Ishikawa (cell line): ENCODE measurements around the gene MAP1LC3A.

Experiments used
- CEBPB ChIP-seq: IDR thresholded peaks from 2 replicates; pipeline ENCODE4 v1.6.1; 2012
- CREB1 ChIP-seq: IDR thresholded peaks from 2 replicates; pipeline ENCODE4 v1.6.1; 2012; ENCODE audit warnings: low read depth
- EGR1 ChIP-seq: IDR thresholded peaks from 2 replicates; pipeline ENCODE4 v1.6.1; 2012
- EP300 ChIP-seq: IDR thresholded peaks from 2 replicates; pipeline ENCODE4 v1.6.1; 2012; ENCODE audit warnings: borderline replicate concordance
- FOXM1 ChIP-seq: IDR thresholded peaks from 2 replicates; pipeline ENCODE4 v1.6.1; 2012; ENCODE audit warnings: low read depth, borderline replicate concordance
- MAX ChIP-seq: IDR thresholded peaks from 2 replicates; pipeline ENCODE4 v1.6.1; 2012
- NFIC ChIP-seq: IDR thresholded peaks from 2 replicates; pipeline ENCODE4 v1.6.1; 2012
- RAD21 ChIP-seq: IDR thresholded peaks from 2 replicates; pipeline ENCODE4 v1.6.1; 2012; ENCODE audit warnings: low read depth
- REST ChIP-seq: IDR thresholded peaks from 2 replicates; pipeline ENCODE4 v1.6.1; 2012; ENCODE audit warnings: low read depth, mild to moderate bottlenecking
- TAF1 ChIP-seq: IDR thresholded peaks from 2 replicates; pipeline ENCODE4 v1.6.1; 2012; ENCODE audit warnings: low read depth, mild to moderate bottlenecking
- TCF12 ChIP-seq: IDR thresholded peaks from 2 replicates; pipeline ENCODE4 v1.6.1; 2012; ENCODE audit warnings: low read depth
- TEAD4 ChIP-seq: IDR thresholded peaks from 2 replicates; pipeline ENCODE4 v1.6.1; 2012
- YY1 ChIP-seq: IDR thresholded peaks from 2 replicates; pipeline ENCODE4 v1.6.1; 2012; ENCODE audit warnings: low read depth
- ZBTB7A ChIP-seq: IDR thresholded peaks from 2 replicates; pipeline ENCODE4 v1.6.1; 2012; ENCODE audit warnings: low read depth
- TF ChIP-seq, protein P1 (sequence below): IDR thresholded peaks from 2 replicates; pipeline ENCODE4 v1.6.1; 2012

The MAP1LC3A gene

GRCh38 chr20:34512955-34513419 is 45.5 kb upstream of the MAP1LC3A start:
- TF ChIP-seq TEAD4 (no peak), CREB1 (no peak), TAF1 (no peak), EGR1 (no peak), FOXM1 (no peak), CEBPB (no peak), EP300 (no peak), RAD21 (no peak), MAX (no peak), YY1 (no peak)
- TF ChIP-seq, protein P1, sequence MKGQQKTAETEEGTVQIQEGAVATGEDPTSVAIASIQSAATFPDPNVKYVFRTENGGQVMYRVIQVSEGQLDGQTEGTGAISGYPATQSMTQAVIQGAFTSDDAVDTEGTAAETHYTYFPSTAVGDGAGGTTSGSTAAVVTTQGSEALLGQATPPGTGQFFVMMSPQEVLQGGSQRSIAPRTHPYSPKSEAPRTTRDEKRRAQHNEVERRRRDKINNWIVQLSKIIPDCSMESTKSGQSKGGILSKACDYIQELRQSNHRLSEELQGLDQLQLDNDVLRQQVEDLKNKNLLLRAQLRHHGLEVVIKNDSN = no peak

DNA sequence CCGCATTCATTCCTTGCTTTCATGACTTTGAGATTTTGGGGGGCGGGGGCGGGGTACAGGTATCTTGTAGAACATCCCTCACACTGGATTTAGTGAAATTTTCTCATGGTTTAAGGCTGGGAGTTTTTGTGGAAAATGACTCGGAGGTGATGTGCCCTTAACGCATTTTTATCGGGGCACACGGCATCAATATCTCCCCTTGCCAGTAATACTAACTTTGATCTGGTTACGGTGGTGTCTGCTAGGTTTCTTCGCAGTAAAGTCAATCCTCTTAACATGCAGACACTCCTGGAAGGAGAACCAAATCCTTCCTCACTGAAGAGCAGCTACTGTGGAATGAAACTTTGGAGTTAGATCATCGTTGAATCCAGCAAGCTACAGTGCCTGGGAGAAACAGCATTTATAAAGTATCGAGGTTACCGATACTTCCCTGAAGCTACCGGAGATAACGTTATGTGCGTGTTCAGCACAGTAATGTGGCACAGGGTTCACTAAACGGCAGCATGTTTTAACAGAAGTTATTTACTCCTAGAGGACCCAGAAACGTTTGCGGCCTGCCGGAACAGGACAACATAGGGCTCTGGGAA is 43.5 kb upstream of the MAP1LC3A start:
- TF ChIP-seq ZBTB7A = no peak
- no peak for TF ChIP-seq TAF1
- TF ChIP-seq MAX = no peak
- no peak for TF ChIP-seq FOXM1
- TF ChIP-seq TCF12 = no peak
- no peak for TF ChIP-seq CEBPB
- TF ChIP-seq YY1 = no peak
- no peak for TF ChIP-seq EP300
- TF ChIP-seq CREB1 = no peak
- TF ChIP-seq RAD21 = no peak
- TF ChIP-seq, protein P1 = no peak
- no peak for TF ChIP-seq EGR1
- TF ChIP-seq NFIC = no peak
- no peak for TF ChIP-seq REST
- no peak for TF ChIP-seq TEAD4

GRCh38 chr20:34515484-34516246 is 42.9 kb upstream of the MAP1LC3A start:
- TF ChIP-seq EGR1 (no peak), TEAD4 (no peak), FOXM1 (no peak), NFIC (0 out of 2 replicates have a peak, but pooled peaks have one; percentile 1), MAX (no peak), RAD21 (no peak), CEBPB (peak; percentile 29; the same call in 1 of the 2 replicates)
- TF ChIP-seq, protein P1 = no peak

GRCh38 chr20:34516247-34517113 is 42.0 kb upstream of the MAP1LC3A start, which contains the start of gene DYNLRB1:
DYNLRB1 (plus strand) TSS chr20:34516422; CDS start chr20:34516459, 37 bp downstream.
- TF ChIP-seq RAD21 (no peak), FOXM1 (no peak), TAF1 (peak; percentile 73), MAX (peak; percentile 53; the same call in 1 of the 2 replicates), EP300 (no peak), REST (0 out of 2 replicates have a peak, but pooled peaks have one; percentile 12), CREB1 (0 out of 2 replicates have a peak, but pooled peaks have one; percentile 16), CEBPB (peak; percentile 3; the same call in 1 of the 2 replicates), NFIC (0 out of 2 replicates have a peak, but pooled peaks have one; percentile 4), ZBTB7A (peak; percentile 77), TEAD4 (0 out of 2 replicates have a peak, but pooled peaks have one; percentile 30), EGR1 (peak; percentile 84), YY1 (no peak), TCF12 (peak; percentile 62; the same call in 1 of the 2 replicates)
- TF ChIP-seq, protein P1 = peak; percentile 15; the same call in 1 of the 2 replicates
